Measurements from ENCODE around the gene MDM1.

DNA sequence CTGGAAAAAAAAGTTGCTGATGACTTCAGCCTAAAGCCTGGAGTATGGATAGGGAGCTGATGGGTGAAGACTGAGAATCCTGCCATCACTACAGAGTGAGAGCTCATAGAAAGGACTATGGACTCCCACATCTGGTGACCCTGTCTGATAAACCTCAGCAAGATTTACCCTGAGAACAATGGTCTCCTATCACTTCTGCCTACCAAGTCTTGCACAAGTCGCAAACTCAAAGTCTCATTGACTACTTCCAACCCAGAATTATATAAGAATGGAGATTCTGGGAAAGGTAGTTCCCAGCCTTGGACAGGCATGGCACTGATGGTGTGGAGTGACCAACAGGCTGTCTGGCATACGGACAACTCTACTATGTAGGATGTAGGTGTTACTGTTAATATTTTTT, 9.7 kb upstream of the MDM1 start:
- TF ChIP-seq, protein P1, sequence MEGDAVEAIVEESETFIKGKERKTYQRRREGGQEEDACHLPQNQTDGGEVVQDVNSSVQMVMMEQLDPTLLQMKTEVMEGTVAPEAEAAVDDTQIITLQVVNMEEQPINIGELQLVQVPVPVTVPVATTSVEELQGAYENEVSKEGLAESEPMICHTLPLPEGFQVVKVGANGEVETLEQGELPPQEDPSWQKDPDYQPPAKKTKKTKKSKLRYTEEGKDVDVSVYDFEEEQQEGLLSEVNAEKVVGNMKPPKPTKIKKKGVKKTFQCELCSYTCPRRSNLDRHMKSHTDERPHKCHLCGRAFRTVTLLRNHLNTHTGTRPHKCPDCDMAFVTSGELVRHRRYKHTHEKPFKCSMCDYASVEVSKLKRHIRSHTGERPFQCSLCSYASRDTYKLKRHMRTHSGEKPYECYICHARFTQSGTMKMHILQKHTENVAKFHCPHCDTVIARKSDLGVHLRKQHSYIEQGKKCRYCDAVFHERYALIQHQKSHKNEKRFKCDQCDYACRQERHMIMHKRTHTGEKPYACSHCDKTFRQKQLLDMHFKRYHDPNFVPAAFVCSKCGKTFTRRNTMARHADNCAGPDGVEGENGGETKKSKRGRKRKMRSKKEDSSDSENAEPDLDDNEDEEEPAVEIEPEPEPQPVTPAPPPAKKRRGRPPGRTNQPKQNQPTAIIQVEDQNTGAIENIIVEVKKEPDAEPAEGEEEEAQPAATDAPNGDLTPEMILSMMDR (conservative IDR thresholded peaks at IDR 0.05; ENCODE audit: low read length): no peak
- TF ChIP-seq EZH2phosphoT487 (IDR thresholded peaks at IDR 0.05; ENCODE audit: borderline replicate concordance): no peak
